HepG2 (cell line): ENCODE measurements around the gene ANKRD42. TPM values are rescaled to one million over a fixed set of nuclear protein-coding genes. Genes with fewer than 3 reads are reported as not detected.

Experiments used
- FOXP1 ChIP-seq, 2 experiments: fragments of 450-650 bp in 1 of 2; IDR thresholded peaks; 2 replicates each; pipeline ENCODE4 v1.6.1; 2017 to 2018; ENCODE audit warnings: antibody characterized with exemption in 1 of 2
- HNRNPH1 ChIP-seq: fragments of 200-400 bp; formaldehyde crosslinking; optimal IDR thresholded peaks from 2 replicates; pipeline ENCODE3; 2017; ENCODE audit warnings: mild to moderate bottlenecking, low read depth, low read length
- MIER2 ChIP-seq: IDR thresholded peaks from 2 replicates; pipeline ENCODE4 v1.6.1; 2016; ENCODE audit warnings: missing biosample characterization, missing genetic modification reagents
- SAP130 ChIP-seq: IDR thresholded peaks from 2 replicates; pipeline ENCODE4 v1.6.1; 2016; ENCODE audit warnings: low read depth
- ZNF138 ChIP-seq: sonication (generic); formaldehyde crosslinking; IDR thresholded peaks from 2 replicates; pipeline ENCODE4 v1.5.0; 2020; ENCODE audit warnings: mild to moderate bottlenecking, low read depth, missing genetic modification reagents
- ZNF207 ChIP-seq: fragments of 450-650 bp; IDR thresholded peaks from 2 replicates; pipeline ENCODE4 v1.6.1; 2016; ENCODE audit warnings: antibody characterized with exemption, borderline replicate concordance
- ZNF720 ChIP-seq: sonication (generic); formaldehyde crosslinking; IDR thresholded peaks from 2 replicates; pipeline ENCODE4 v1.4.0; 2020; ENCODE audit warnings: missing genetic modification reagents
- polyA plus RNA-seq, 8 experiments: library from polyadenylated mRNA; depleted of rRNA in 3 of 8; stranded (reverse) in 7 of 8; unstranded in 1 of 8; fragments of >200 nt; fragmentation: Illumina TruSeq in 4 of 8; extraction: Trizol in 4 of 8; gene quantifications; 2 replicates each; pipeline versions ENCODE4 v1.2.1 to v1.2.3, GENCODE V29; 2011 to 2016; ENCODE audit warnings: low read depth in 4 of 8, missing spikeins in 1 of 8, mixed read lengths in 1 of 8; ENCODE audit not compliant: insufficient read depth in 1 of 8
- total RNA-seq, 5 experiments: library from RNA; depleted of rRNA; stranded (reverse); fragments of >200 nt; fragmentation: Illumina TruSeq; extraction: Trizol; gene quantifications; 2 replicates each; pipeline ENCODE4 v1.2.3, GENCODE V29; 2016; ENCODE audit warnings: low read depth in 1 of 5
- TF ChIP-seq, protein P1 (sequence below): sonication (generic); formaldehyde crosslinking; IDR thresholded peaks from 2 replicates; pipeline ENCODE4 v1.4.0; 2020; ENCODE audit warnings: missing genetic modification reagents, borderline replicate concordance
- TF ChIP-seq, protein P2 (sequence below): sonication (generic); formaldehyde crosslinking; IDR thresholded peaks from 2 replicates; pipeline ENCODE4 v1.4.0; 2020; ENCODE audit warnings: mild to moderate bottlenecking, missing genetic modification reagents, borderline replicate concordance
- TF ChIP-seq, protein P3 (sequence below): IDR thresholded peaks from 2 replicates; pipeline ENCODE4 v1.6.1; 2016; ENCODE audit warnings: control low read depth
- TF ChIP-seq, protein P4 (sequence below): sonication (generic); formaldehyde crosslinking; IDR thresholded peaks from 2 replicates; pipeline ENCODE4 v1.9.0; 2021; ENCODE audit warnings: mild to moderate bottlenecking, missing genetic modification reagents
- TF ChIP-seq, protein P5 (sequence below): sonication (generic); formaldehyde crosslinking; IDR thresholded peaks from 2 replicates; pipeline ENCODE4 v1.5.0; 2020; ENCODE audit warnings: missing genetic modification reagents, mild to moderate bottlenecking, borderline replicate concordance

ANKRD42 gene
- total and polyA plus RNA-seq, 2 of the 13 experiments (the other 11 are each of a cell fraction or from before 2014, with no cell fraction given), result 2.2 to 3.7 TPM

DNA sequence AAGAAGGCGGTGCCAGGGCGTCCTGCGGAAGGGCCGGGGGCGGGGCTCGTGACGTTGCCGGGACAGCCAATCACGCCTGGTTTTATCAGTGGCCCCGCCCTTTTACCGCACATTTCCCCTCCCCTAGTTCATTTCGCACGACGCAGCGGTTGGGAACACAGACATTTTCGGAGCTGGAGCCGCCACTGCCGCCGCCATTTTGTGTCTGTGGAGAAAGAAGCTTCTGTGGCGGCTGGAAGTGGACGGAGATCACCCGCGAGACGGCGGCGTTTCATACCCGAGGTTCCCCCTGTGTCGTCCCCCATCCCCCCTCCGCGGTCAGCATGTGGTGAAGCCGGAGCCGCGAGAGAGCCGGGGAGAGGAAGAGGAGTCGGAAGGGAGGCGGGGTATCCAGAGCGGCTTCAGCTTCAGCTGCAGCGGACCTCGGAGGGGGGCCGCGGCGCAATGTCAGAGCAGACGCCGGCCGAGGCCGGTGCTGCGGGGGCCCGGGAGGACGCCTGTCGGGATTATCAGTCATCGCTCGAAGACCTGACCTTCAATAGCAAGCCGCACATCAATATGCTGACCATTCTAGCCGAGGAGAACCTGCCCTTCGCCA is 36.4 kb upstream of the ANKRD42 start, which contains the start of gene PCF11 (continued):
- TF ChIP-seq, protein P1, sequence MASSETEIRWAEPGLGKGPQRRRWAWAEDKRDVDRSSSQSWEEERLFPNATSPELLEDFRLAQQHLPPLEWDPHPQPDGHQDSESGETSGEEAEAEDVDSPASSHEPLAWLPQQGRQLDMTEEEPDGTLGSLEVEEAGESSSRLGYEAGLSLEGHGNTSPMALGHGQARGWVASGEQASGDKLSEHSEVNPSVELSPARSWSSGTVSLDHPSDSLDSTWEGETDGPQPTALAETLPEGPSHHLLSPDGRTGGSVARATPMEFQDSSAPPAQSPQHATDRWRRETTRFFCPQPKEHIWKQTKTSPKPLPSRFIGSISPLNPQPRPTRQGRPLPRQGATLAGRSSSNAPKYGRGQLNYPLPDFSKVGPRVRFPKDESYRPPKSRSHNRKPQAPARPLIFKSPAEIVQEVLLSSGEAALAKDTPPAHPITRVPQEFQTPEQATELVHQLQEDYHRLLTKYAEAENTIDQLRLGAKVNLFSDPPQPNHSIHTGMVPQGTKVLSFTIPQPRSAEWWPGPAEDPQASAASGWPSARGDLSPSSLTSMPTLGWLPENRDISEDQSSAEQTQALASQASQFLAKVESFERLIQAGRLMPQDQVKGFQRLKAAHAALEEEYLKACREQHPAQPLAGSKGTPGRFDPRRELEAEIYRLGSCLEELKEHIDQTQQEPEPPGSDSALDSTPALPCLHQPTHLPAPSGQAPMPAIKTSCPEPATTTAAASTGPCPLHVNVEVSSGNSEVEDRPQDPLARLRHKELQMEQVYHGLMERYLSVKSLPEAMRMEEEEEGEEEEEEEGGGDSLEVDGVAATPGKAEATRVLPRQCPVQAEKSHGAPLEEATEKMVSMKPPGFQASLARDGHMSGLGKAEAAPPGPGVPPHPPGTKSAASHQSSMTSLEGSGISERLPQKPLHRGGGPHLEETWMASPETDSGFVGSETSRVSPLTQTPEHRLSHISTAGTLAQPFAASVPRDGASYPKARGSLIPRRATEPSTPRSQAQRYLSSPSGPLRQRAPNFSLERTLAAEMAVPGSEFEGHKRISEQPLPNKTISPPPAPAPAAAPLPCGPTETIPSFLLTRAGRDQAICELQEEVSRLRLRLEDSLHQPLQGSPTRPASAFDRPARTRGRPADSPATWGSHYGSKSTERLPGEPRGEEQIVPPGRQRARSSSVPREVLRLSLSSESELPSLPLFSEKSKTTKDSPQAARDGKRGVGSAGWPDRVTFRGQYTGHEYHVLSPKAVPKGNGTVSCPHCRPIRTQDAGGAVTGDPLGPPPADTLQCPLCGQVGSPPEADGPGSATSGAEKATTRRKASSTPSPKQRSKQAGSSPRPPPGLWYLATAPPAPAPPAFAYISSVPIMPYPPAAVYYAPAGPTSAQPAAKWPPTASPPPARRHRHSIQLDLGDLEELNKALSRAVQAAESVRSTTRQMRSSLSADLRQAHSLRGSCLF (CRISPR knock-in tag), result 0 out of 2 replicates have a peak, but pooled peaks have one; percentile 60
- TF ChIP-seq, protein P2, sequence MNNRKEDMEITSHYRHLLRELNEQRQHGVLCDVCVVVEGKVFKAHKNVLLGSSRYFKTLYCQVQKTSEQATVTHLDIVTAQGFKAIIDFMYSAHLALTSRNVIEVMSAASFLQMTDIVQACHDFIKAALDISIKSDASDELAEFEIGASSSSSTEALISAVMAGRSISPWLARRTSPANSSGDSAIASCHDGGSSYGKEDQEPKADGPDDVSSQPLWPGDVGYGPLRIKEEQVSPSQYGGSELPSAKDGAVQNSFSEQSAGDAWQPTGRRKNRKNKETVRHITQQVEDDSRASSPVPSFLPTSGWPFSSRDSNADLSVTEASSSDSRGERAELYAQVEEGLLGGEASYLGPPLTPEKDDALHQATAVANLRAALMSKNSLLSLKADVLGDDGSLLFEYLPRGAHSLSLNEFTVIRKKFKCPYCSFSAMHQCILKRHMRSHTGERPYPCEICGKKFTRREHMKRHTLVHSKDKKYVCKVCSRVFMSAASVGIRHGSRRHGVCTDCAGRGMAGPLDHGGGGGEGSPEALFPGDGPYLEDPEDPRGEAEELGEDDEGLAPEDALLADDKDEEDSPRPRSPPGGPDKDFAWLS (CRISPR knock-in tag), result no peak
- 0 out of 2 replicates have a peak, but pooled peaks have one; percentile 52 for TF ChIP-seq MIER2 (CRISPR knock-in tag)
- TF ChIP-seq, protein P3, sequence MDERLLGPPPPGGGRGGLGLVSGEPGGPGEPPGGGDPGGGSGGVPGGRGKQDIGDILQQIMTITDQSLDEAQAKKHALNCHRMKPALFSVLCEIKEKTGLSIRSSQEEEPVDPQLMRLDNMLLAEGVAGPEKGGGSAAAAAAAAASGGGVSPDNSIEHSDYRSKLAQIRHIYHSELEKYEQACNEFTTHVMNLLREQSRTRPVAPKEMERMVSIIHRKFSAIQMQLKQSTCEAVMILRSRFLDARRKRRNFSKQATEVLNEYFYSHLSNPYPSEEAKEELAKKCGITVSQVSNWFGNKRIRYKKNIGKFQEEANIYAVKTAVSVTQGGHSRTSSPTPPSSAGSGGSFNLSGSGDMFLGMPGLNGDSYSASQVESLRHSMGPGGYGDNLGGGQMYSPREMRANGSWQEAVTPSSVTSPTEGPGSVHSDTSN (CRISPR knock-in tag), result no peak
- TF ChIP-seq, protein P4, sequence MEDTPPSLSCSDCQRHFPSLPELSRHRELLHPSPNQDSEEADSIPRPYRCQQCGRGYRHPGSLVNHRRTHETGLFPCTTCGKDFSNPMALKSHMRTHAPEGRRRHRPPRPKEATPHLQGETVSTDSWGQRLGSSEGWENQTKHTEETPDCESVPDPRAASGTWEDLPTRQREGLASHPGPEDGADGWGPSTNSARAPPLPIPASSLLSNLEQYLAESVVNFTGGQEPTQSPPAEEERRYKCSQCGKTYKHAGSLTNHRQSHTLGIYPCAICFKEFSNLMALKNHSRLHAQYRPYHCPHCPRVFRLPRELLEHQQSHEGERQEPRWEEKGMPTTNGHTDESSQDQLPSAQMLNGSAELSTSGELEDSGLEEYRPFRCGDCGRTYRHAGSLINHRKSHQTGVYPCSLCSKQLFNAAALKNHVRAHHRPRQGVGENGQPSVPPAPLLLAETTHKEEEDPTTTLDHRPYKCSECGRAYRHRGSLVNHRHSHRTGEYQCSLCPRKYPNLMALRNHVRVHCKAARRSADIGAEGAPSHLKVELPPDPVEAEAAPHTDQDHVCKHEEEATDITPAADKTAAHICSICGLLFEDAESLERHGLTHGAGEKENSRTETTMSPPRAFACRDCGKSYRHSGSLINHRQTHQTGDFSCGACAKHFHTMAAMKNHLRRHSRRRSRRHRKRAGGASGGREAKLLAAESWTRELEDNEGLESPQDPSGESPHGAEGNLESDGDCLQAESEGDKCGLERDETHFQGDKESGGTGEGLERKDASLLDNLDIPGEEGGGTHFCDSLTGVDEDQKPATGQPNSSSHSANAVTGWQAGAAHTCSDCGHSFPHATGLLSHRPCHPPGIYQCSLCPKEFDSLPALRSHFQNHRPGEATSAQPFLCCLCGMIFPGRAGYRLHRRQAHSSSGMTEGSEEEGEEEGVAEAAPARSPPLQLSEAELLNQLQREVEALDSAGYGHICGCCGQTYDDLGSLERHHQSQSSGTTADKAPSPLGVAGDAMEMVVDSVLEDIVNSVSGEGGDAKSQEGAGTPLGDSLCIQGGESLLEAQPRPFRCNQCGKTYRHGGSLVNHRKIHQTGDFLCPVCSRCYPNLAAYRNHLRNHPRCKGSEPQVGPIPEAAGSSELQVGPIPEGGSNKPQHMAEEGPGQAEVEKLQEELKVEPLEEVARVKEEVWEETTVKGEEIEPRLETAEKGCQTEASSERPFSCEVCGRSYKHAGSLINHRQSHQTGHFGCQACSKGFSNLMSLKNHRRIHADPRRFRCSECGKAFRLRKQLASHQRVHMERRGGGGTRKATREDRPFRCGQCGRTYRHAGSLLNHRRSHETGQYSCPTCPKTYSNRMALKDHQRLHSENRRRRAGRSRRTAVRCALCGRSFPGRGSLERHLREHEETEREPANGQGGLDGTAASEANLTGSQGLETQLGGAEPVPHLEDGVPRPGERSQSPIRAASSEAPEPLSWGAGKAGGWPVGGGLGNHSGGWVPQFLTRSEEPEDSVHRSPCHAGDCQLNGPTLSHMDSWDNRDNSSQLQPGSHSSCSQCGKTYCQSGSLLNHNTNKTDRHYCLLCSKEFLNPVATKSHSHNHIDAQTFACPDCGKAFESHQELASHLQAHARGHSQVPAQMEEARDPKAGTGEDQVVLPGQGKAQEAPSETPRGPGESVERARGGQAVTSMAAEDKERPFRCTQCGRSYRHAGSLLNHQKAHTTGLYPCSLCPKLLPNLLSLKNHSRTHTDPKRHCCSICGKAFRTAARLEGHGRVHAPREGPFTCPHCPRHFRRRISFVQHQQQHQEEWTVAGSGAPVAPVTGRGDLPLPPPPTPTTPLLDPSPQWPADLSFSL (CRISPR knock-in tag), result no peak
- TF ChIP-seq, protein P5, sequence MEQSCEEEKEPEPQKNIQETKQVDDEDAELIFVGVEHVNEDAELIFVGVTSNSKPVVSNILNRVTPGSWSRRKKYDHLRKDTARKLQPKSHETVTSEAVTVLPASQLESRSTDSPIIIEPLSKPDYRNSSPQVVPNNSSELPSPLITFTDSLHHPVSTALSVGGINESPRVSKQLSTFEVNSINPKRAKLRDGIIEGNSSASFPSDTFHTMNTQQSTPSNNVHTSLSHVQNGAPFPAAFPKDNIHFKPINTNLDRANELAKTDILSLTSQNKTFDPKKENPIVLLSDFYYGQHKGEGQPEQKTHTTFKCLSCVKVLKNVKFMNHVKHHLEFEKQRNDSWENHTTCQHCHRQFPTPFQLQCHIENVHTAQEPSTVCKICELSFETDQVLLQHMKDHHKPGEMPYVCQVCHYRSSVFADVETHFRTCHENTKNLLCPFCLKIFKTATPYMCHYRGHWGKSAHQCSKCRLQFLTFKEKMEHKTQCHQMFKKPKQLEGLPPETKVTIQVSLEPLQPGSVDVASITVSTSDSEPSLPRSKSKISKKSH (CRISPR knock-in tag), result 0 out of 2 replicates have a peak, but pooled peaks have one; percentile 52
- peak; percentile 85 for TF ChIP-seq SAP130 (CRISPR knock-in tag)
- TF ChIP-seq ZNF138, result no peak
- no peak for TF ChIP-seq ZNF207
- no peak for TF ChIP-seq FOXP1 (IDR thresholded peaks at IDR 0.05)
- TF ChIP-seq FOXP1 (CRISPR knock-in tag; IDR thresholded peaks at IDR 0.05), result no peak
- no peak for TF ChIP-seq ZNF720 (CRISPR knock-in tag)
- no peak for TF ChIP-seq HNRNPH1
